Midbrain (tissue), 1 donor: ENCODE results near the gene RUFY4.

Source experiments
- DNase-seq: peaks from one replicate; lab custom pipeline; 2025; lab: John Stamatoyannopoulos, UW

The RUFY4 gene, protein sequence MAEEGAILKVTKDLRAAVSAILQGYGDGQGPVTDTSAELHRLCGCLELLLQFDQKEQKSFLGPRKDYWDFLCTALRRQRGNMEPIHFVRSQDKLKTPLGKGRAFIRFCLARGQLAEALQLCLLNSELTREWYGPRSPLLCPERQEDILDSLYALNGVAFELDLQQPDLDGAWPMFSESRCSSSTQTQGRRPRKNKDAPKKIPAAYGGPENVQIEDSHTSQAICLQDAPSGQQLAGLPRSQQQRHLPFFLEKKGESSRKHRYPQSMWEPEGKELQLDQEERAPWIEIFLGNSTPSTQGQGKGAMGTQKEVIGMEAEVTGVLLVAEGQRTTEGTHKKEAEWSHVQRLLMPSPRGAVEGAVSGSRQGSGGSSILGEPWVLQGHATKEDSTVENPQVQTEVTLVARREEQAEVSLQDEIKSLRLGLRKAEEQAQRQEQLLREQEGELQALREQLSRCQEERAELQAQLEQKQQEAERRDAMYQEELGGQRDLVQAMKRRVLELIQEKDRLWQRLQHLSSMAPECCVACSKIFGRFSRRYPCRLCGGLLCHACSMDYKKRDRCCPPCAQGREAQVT

GRCh38 chr2:218068721-218069334, at the start of gene RUFY4:
RUFY4 (plus strand) TSS chr2:218069253; CDS start chr2:218070606, 1,353 bp downstream.
- DNase-seq, result peak; percentile 62

- no peak for DNase-seq
Measured at GRCh38 chr2:218019411-218020060, 49.5 kb upstream of the RUFY4 start.

DNA sequence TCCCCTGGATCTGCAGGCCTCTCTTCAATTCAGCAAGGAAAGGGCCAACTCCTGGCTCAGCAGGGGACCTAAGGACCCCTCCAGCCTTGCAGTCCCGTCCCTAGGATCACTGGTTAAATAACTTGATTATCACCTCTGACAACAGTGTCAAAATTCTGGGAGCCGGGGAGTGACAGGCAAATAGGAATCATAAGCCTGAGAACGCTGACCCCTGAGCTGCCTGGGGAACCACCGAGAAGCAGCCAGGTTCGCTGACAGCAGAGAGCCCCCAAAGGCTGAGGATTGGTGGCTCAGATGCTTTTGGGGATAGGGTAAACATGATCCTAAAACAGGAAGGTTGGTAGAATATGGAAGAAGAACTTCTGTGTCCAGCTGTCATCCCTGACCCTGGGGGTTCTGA, 48.8 kb upstream of the RUFY4 start:
- no peak for DNase-seq

DNA sequence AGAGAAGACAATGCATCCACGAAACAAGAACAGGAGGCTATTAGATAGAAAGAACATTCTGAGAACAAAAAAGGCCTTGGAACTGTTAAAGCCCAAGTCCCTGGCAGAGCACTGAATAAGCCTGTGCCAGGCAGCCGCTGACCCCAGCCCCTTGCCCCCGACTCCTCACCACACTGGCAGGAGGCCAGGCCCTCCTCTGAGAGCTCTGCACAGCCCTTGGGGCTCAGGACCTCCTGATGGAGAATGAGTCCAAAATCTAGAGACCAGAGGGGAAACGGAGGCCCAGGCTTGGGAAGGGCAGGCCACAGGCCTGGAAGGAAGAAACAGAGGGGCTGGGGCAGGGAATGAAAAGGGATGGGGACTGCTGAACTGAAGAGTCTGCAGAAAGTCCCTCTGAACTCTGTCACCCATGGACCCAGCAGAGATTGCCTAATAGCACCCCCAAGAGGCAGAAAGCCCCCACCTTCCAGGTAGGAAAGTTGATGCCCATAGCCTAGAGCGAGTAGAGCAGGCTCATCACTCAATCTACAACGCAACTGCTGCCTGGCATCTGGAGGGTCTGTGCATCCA, 48.0 kb upstream of the RUFY4 start:
- DNase-seq, result no peak

- DNase-seq, result no peak
Measured at GRCh38 chr2:218021536-218022071, 47.4 kb upstream of the RUFY4 start.

- DNase-seq, result no peak
Measured at GRCh38 chr2:218022131-218022850, 46.8 kb upstream of the RUFY4 start.

- DNase-seq, result no peak
Measured at GRCh38 chr2:218022851-218023530, 46.1 kb upstream of the RUFY4 start.

DNA sequence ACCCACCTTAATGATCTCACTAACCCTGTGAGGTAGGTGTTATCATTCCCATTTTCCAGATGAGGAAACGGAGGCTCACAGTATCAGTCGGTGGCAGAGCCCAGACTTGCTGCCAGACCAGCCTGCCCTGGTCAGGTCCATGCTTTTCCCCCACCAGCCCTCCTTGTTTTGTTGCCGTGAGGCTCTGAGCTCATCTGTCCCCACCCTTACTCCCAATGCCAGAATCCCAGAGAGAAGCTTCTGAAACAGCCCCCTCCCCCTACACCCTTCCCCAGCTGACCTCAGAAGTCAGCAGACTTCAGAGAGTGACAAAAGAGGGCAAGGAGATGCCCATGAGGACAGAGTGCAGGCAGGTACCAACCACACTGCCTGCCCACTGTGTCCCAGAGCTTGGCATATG, 45.4 kb upstream of the RUFY4 start:
- DNase-seq, result no peak

DNA sequence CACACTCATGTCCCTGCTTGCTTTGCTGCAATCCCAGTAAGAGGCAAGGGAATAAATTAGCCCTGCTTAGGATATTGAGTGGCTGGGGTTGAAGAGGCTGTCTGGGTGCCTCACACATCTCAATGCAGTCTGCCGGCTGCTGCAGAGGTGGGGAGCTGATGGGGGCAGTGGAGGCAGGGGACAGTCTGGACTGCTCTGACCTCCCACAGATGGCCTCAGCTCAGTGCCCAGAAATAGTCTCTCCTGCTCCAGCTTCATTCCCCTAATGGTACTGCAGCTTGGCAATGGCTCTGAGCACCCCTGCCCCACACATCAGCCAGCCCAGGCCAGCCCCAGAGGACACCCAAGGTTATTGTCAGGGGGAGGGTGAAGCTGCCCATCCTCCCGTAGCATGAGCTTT, 44.7 kb upstream of the RUFY4 start:
- no peak for DNase-seq

GRCh38 chr2:218024871-218025270, 44.2 kb upstream of the RUFY4 start:
- DNase-seq, result no peak

DNA sequence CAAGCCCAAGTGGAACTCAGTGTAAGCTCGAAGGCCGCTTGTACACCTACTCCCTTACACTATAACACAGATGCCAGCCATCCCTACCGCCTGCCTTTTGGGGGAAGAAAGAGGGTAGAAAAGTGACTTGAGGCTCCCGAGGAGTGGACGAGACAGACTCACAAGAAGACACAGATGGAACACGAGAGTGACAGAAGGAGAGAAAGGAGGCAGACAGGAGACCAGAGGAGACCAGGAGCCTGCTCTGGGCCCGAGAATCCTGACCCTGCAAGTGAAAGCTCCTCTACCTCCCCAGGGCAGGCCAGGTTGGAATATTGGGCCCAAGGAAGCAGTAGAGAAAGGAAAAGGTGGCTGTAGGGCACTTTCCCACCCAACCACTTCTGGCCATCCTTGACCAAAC, 42.8 kb upstream of the RUFY4 start:
- DNase-seq, result no peak

GRCh38 chr2:218026676-218027425, 42.2 kb upstream of the RUFY4 start:
- DNase-seq, result no peak

DNA sequence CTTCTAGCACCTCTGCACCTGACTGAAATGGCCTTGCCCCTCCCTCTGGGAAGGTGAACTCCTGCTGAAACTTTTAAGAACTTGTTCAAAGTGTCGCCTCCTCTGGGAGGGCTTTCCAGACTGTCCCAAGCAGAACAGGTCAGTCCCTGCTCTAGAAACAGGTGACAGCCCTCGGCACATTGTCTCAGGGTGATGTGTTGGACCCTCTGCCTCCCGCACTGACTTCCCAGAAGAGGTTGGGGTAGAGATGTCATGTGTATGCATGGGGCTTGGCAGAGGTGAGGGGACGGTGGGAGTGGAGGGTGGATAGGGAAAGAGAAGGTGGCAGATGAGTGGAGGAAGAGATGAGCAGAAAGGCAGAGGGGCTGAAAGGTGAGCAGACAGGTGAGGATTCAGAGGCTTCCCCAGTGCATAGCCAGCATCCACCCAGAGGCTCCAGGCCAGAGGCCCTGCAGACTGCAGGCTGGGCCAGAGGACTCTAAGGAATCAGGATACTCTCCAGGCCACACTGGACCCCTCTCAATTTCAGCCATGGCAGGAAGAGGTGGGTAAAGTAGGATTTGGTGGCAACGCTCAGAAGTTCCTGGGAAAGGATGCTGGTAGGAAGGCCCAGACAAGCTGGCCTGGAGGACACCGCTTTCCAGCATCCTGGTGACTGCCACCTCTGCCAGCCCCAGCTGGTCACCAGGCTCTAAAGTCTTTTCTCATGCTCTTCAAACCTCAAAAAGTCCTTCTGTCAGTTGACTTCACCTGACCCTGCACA, 41.4 kb upstream of the RUFY4 start:
- DNase-seq, result no peak

GRCh38 chr2:218028189-218028495, 40.9 kb upstream of the RUFY4 start:
- no peak for DNase-seq

- no peak for DNase-seq
Measured at GRCh38 chr2:218028562-218029348, 40.3 kb upstream of the RUFY4 start.

DNA sequence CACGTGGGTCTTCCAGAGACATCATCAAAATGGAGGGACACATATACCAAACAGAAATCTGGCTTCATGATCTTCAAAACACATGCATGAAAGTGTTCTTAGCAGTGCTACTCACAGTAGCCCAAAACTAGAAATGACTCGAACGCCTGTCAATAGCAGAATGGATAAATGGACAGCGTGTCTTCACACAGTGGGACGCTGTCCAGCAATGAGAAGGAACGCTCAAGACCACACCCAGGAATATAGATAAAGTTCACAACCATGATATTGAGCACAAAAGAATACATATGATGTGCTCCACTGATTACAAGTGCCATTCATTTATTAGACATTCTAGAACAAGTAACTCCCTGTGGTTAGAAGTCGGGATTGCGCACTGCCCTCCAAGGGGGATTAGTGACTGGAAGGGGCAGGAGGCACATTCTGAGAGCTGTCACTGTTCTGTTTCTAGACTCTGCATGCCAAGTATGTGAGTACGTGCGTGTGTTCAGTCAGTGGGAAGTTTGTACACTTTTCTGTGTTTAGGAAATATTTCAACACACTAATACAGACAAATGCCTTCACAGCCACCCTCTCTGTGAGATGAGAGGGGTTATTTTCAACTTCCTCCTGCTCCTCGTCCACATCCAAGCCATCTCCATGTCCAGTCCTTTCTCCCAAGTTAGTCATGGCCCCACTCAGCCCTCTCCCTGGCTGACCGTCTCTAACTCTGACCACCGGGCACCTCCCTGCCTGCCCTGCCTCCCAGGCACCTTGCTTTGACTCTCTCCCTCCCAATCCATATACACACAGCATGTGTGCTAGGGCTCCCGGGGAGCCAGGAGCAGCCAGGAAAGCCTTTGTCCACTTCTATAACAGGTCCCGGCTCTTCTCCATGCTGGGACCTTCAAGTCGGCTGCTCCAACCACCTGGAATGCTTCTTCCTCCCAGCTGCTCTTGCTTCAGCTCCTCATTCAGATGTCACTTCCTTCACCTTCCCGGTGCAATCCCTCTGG, 39.4 kb upstream of the RUFY4 start:
- no peak for DNase-seq

DNA sequence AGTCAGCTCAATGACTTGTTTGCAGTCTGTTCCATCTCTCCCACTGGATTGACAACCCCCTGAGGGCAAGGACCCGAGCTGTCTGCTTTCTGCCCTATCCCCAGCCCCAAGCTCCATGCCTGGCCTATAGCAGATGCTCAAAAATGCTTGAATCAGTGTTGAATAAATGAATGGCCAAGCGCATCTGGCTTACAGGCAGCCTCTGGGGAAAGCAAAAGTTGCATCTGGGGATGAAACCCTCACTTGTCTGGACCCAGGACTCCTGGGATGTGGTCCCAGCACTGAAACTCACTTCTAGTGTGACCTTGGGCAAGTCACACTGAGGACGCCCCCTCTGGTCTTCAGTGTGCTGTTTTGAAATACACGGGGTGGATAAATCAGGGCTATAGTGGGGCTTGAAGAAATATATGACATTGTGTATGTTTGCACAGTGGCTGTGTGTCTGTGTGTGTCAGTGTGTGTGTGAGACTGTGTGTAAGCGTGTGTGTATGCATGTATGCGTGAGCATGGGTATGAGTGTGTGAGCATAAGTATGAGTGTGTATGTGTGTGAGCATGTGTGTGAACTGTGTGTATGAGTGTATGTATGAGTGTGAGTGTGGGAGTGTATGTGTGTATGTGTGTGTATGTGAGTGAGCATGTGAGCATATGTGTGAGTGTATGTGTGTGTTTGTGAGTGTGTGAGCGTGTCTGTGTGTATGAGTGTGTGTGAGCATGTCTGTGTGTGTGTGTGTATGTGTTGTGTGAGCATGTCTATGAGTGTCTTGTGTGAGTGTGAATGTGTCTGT, 38.5 kb upstream of the RUFY4 start:
- no peak for DNase-seq
